Activated naive CD4-positive, alpha-beta T cell treated with anti-CD3 and anti-CD28 coated beads, Interleukin-2, amount 50 U/mL, for 16 hours (primary cell): ENCODE results near the gene LANCL2.
A peak's percentile ranks its signal among the peaks of the same experiment; 100 is the strongest.
"Not testable (repeated sequence)": the region's sequence is repeated elsewhere in the genome, so short reads cannot be mapped to it uniquely, and the experiment has no call there.

Experiments
- DNase-seq: peaks from one replicate; pipeline ENCODE4 v3.0.0-alpha.2; 2020

LANCL2 gene

GRCh38 chr7:55362927-55363326 is 2.2 kb upstream of the LANCL2 start:
- DNase-seq, result no peak

DNA sequence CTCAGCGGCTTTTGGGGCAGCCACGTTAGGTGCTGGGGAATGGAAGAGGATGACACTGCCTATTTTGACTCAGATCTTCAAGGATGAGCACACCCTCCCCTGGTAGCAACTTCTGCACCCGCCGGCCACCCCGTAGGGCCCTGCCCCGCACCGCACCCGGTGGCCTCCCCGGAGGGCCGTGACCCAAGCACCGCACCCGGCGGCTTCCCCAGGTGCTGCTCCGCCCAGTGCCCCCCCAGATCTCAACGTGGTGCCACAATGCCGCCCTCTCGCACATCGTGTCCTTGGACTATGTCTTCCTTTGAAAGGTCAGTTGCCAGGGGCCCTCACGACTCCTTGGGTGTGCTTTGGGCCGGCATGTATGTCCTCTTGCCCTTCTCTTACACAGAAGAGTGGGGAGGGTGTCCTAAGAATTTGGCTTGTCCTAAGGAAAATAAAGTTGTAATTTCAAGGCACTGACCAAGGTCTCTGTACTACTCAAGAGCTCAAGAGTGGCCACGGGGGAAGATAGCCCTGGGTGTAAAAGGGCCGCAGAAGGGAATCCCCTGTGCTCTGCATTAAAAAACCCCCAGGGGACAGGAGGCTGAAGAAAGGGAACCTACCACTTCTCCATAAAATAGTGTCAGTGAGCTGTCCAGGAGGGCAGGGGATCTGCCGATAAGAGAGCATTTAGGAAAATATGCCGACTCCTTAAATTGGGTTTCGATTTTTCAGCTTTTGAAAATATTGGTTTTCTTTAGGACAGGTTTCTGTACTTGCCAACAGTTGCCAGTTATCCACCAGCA is 1.6 kb upstream of the LANCL2 start:
- no peak for DNase-seq

GRCh38 chr7:55365675-55366460 is 731 bp downstream of the LANCL2 start:
- peak; percentile 95 for DNase-seq

DNA sequence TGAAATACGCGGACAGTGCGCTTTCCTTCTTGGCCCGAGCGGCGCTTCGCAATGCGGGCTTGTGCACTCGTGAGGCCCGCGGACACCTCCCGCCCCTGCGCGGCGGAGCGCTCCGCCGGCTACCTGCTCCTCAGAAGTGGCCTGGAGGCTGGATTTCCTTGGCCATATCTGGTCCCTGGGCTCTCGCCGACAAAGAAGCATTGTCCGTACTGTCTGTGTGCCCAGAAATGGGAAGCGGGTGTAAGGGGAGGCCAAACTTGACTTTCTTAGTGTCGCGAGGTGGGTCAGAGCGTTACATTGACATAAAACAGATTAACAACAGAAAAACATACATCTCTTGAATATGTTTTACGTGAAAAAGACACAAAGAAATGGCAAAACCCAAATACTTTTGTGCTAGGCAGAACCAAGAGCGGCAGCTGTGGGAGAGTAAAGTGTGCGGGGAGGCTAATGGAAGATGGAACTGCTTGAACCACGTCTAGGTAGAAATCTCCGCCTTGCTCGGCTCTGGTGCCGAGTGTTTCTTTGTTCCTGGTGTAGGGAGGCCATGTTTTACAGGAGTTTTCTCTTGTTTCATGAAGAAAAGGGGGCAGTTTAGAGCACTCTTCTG is 1.4 kb downstream of the LANCL2 start:
- DNase-seq, result no peak

- no peak for DNase-seq
Measured at GRCh38 chr7:55367283-55367840, 2.2 kb downstream of the LANCL2 start.

- no peak for DNase-seq
Measured at GRCh38 chr7:55369427-55370400, 4.6 kb downstream of the LANCL2 start.

- no peak for DNase-seq
Measured at GRCh38 chr7:55374213-55374612, 9.1 kb downstream of the LANCL2 start.

DNA sequence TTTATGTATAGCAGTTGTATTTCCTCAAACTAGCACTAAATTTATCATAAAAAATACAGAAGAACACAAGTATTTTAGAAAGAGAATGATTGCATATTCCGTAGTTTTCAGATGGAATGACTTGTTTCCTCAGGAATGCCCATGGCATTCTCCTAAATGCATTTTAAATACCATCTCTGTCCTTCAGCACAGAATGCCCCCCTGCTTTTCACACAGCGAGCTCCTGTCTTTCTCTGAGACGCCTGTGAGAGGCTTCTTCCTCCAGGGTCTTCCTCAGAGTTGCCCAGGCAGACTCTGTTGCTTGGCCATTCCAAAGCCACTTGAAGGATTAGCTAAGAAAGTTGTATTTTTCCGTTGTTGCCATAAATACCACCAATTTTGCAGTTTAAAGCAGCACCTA is 10.1 kb downstream of the LANCL2 start:
- DNase-seq, result no peak

- DNase-seq, result no peak
Measured at GRCh38 chr7:55377162-55377817, 12.2 kb downstream of the LANCL2 start.

DNA sequence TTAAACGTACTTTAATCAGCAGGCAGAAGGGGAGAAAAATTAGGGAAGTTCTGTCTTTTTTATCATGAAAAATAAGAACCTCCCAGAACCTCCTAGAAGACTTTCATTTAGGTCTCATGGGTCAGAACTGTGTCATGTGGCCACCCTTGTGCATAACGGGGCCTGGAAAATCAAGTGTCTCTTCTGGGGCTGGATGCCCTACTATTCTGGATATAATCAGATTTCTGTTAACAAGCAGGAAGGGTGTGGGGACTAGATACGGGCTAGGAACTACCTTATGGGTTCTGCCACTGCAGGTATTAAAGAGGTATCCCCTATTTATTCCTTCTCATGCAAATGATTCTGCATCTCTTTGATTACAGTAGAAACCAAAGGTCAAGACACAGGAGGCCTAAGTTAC is 14.1 kb downstream of the LANCL2 start:
- DNase-seq, result no peak

DNA sequence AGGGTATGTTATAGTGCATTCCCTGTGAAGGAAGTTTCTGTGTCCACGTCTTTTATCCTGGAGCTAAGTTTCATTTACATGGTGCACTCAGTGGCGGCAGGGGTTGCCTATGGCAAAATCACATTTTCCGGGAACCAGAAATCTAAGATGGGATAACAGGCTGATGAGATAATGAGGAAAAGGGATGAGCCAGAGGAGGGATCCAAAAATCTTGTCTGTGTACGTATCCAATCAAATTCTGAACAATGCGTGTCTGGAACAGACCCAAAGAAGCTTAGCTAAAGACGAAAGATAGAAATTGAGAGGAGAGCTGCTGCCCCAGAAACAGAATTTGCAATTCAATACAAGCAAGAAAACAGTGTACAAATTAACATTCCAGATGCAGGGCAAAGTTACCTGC is 16.1 kb downstream of the LANCL2 start:
- DNase-seq, result no peak

DNA sequence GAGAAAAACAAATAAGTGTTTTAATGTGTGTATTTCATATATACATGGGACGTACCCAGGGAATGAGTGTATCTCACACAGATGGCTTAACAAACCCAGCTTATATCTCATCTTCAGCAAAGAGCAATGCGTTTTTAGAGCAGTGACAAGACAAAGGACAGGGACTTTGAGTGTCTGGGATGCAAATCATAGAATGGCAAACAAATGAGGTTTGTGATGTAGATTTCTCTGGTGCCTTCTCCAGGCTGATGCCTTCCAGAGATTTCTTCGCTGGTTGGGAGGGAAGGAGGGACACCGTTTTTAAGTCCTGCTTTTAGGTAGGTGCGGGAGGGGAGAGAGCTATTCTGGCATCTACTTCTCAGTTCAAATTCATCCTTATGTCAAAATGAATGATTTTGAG is 16.6 kb downstream of the LANCL2 start:
- DNase-seq, result no peak

DNA sequence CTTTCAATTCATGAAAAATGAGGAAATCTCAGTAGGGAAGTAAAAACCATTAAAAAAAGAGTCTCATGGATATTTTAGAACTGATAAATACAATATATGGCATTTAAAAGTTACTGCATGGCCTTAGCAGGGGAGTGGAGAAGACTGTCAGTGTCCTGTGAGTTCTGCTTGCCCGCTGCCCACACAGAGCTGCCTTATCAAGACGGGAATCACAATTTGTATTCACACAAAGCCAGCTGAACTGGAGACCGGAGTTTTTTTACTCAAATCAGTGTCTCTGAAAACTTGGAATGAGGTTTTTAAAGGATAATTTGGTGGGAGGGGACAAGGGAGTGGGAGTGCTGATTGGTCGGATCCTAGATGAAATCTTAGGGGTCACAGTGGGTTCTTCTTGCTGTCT is 17.1 kb downstream of the LANCL2 start:
- no peak for DNase-seq

DNA sequence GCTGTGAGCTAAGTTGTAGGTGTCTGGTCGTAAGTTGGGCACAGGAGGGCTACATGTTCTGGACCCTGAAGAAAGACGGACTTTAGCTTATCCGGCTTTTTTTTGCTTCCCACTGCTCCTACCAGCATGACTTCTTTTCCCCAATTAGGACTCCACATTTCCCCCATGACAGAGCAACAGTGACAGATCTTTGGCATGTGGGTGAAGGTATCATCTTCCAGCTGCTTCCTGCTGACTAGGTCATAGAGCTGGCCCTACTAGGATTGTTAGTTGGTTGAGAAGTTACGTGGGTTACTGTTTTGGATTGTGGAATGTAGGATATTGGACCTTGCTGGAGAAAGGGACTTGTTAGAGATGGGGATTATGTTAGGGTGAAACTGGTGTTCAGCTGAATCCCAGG is 21.4 kb downstream of the LANCL2 start:
- DNase-seq, result no peak

GRCh38 chr7:55387062-55387965 is 22.2 kb downstream of the LANCL2 start:
- no peak for DNase-seq

DNA sequence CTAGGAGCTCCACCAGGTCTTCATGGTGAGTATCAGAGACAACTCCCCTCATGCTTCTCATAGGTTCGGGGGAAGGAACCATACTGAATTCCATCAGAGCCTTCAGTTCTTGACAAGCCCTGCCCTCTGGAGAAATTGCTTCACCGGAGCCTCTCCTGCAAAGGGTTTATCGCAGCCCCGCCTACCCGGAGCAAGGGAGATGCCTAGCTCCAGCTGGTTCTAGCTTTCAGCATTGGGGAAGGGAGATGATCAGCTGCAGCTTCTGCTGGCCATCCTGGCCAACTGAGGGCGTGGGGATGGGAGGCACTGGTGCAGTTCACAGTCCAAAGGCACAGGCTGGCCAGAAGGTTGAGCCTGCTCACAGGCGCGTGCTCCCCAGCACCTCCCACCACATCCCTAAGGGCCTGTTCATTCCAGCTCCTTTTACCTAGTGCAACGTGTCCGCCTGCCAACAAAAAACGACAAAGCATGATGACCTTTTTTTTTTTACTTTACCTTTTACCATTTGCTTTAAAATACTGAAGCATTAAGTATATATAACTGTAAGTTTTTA is 31.2 kb downstream of the LANCL2 start:
- DNase-seq, result no peak

GRCh38 chr7:55397617-55398016 is 32.5 kb downstream of the LANCL2 start:
- DNase-seq, result no peak

DNA sequence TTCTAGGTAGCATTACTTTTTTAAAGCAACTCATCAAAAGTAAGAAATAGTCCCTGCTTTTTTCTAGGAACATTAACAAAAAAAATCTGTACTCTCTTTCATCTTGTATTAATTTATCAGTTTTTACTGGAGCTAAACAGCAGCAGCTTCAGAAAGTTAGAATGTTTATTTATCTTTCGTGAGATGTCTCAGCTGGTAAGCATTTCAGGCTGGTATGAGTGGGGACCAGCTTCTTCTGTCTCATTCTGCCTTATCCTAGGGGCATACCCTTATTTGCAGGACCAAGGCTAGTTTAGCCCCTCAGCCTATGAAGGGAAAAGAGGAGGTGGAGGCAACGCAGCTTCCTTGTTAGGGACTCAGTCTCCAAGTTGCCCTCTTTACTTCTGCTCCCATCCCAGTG is 35.1 kb downstream of the LANCL2 start:
- no peak for DNase-seq

- DNase-seq, result not testable (repeated sequence)
Measured at GRCh38 chr7:55402506-55402905, 37.4 kb downstream of the LANCL2 start.

DNA sequence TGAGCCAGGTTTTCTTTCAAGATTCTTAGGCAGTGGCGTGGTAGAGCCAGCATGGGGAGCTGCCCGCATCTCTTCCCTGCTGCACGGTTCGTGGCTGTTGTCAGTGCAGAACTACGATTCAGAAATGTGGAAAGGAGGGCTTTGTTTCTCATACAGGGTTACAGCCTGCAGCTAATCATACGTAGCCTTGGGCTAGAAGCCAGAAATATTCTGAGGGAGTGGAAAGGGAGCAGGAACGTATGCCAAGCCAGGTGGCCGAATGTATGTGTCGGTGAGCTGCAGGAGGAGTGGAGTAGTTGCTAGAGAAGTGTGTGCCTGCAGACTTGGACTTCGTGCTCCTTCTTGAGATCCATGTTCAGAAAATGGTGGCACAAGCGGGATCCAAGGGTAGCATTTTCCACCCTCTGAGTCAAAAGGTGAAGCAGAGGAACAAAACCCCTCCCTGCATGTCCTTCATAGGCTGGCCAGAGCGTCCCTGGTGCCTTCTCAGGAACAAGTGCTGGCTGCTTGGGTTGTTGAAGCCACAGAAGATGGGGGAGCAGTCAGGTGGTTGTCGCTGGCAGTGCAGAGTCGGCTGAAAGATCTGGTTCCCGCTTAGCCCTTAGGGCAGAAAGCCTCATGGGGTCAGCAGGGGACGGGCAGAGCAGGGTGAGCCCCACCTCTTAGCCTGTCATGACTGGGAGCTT is 40.9 kb downstream of the LANCL2 start:
- no peak for DNase-seq
